A673 (cell line): ENCODE results near the gene ANKLE1.

Experiments used
- EZH2 ChIP-seq: fragments of 200-600 bp; sonication (generic); IDR thresholded peaks from 2 replicates; pipeline ENCODE4 v1.6.1; 2017; ENCODE audit warnings: borderline replicate concordance, low read depth, mild to moderate bottlenecking, mixed read lengths, antibody characterized with exemption, low read length; ENCODE audit not compliant: poor library complexity, severe bottlenecking
- TF ChIP-seq, protein P1 (sequence below): fragments of 300-800, 200-600 bp; sonication (generic); conservative IDR thresholded peaks from 2 replicates; pipeline ENCODE4 v1.5.1; 2017; ENCODE audit warnings: low read depth, mild to moderate bottlenecking, antibody characterized with exemption, low read length, moderate library complexity, mixed read lengths

DNA sequence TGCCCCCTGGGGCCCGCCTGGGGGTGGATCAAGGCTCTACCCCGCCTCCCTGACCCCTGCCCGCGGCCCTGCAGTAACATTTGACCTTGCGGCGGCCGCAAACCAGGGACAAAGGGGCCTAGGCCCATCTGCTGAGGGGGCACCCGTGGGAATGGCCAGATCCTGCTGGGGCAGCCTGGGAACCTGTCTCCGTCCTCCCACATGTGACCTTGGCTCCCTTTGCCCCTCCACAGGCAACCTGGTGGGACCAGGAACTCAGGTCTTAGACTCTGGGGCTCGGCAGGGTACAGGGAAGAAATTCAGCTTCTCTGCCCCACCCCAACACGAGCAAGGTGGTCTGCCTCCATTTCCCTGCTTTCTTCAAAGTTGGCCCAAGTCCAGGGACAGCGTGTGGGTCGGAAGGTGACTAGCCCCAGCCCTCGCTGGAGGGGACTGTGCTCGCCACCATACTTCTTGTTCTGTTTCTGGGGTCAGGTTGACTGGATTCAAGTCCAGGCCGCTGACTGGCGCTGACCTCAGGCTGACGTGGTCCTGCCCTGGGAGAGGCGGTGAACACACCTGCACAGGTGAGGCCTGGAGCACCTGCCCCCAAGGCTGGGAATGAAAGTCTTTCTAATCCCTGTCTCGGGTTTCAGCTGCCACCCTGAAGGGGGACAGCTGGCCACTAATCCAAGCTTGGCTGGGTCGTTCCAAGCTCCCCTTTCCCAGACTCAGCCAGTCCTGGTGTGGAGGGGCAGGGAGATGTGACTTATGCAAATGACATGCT lies 33.5 kb upstream of the ANKLE1 start:
- TF ChIP-seq, protein P1, sequence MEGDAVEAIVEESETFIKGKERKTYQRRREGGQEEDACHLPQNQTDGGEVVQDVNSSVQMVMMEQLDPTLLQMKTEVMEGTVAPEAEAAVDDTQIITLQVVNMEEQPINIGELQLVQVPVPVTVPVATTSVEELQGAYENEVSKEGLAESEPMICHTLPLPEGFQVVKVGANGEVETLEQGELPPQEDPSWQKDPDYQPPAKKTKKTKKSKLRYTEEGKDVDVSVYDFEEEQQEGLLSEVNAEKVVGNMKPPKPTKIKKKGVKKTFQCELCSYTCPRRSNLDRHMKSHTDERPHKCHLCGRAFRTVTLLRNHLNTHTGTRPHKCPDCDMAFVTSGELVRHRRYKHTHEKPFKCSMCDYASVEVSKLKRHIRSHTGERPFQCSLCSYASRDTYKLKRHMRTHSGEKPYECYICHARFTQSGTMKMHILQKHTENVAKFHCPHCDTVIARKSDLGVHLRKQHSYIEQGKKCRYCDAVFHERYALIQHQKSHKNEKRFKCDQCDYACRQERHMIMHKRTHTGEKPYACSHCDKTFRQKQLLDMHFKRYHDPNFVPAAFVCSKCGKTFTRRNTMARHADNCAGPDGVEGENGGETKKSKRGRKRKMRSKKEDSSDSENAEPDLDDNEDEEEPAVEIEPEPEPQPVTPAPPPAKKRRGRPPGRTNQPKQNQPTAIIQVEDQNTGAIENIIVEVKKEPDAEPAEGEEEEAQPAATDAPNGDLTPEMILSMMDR = no peak
- no peak for TF ChIP-seq EZH2
